HG03066 (cell line): Measurements from ENCODE around the gene SIRT3.

Source experiments
- ATAC-seq: cut with Tn5 transposase; IDR thresholded peaks from one replicate; pipeline ENCODE4 v1.9.1; 2021; ENCODE audit warnings: low read depth; ENCODE audit not compliant: unreplicated experiment

SIRT3 gene

GRCh38 chr11:235997-236773 lies at the start of gene SIRT3:
TSS of gene SIRT3 (minus strand) at chr11:236342. CDS start at chr11:236328, 14 bp downstream.
- ATAC-seq = peak; percentile 59

- ATAC-seq = no peak
Measured at GRCh38 chr11:285894-286220, 49.7 kb upstream of the SIRT3 start.

- ATAC-seq = no peak
Measured at GRCh38 chr11:285021-285893, 49.1 kb upstream of the SIRT3 start.

GRCh38 chr11:284105-285020 lies 48.2 kb upstream of the SIRT3 start:
- ATAC-seq = no peak

GRCh38 chr11:283405-284104 lies 47.4 kb upstream of the SIRT3 start:
- ATAC-seq = no peak

GRCh38 chr11:282630-283360 lies 46.7 kb upstream of the SIRT3 start:
- ATAC-seq = no peak

- no peak for ATAC-seq
Measured at GRCh38 chr11:282171-282570, 46.0 kb upstream of the SIRT3 start.

GRCh38 chr11:281486-282161 lies 45.5 kb upstream of the SIRT3 start:
- no peak for ATAC-seq

- ATAC-seq = no peak
Measured at GRCh38 chr11:280706-281485, 44.8 kb upstream of the SIRT3 start.

- no peak for ATAC-seq
Measured at GRCh38 chr11:279966-280705, 44.0 kb upstream of the SIRT3 start.

GRCh38 chr11:279040-279965 lies 43.2 kb upstream of the SIRT3 start:
- ATAC-seq = no peak

- no peak for ATAC-seq
Measured at GRCh38 chr11:278001-278951, 42.1 kb upstream of the SIRT3 start, which contains the start of gene NLRP6. TSS of gene NLRP6 (plus strand) at chr11:278407. CDS start at chr11:278570, 163 bp downstream.

GRCh38 chr11:276219-276618 lies 40.1 kb upstream of the SIRT3 start:
- ATAC-seq = no peak

- no peak for ATAC-seq
Measured at GRCh38 chr11:272931-273198, 36.7 kb upstream of the SIRT3 start.

- ATAC-seq = no peak
Measured at GRCh38 chr11:272195-272930, 36.2 kb upstream of the SIRT3 start.
